ENCODE data around the gene GRM7.

- no peak for TF ChIP-seq CTCF (IDR thresholded peaks at IDR 0.05)
- TF ChIP-seq POLR2A (IDR thresholded peaks at IDR 0.05; ENCODE audit: low read depth) = no peak
- no peak for TF ChIP-seq EP300 (IDR thresholded peaks at IDR 0.05)
- peak in 1 of 2 donors; percentile 49 for TF ChIP-seq POLR2AphosphoS5 (IDR thresholded peaks at IDR 0.05)
Observed at GRCh38 chr3:7504886-7505775, 644.2 kb downstream of the GRM7 start.

Data from esophagus muscularis mucosa (tissue), 4 donors.